Measurements from ENCODE around the gene MCEE. TPM values are rescaled to one million over a fixed set of nuclear protein-coding genes. Genes with fewer than 3 reads are reported as not detected.
"Not testable (repeated sequence)": the region's sequence is repeated elsewhere in the genome, so short reads cannot be mapped to it uniquely, and the experiment has no call there.

Gene MCEE
- total RNA-seq, result 10 to 100 TPM; 23.8 to 36.8 (median 29.3) TPM
- 10 to 100 TPM; 27.3 to 35.6 TPM for polyA plus RNA-seq
- long read RNA-seq, donor 1, transcript MCEE-201 (3 exons, 835 nt), result major isoform, 18 of 23 reads
- long read RNA-seq, donor 1, partial matches to known transcripts, result 0 of 23 reads
- long read RNA-seq, donor 1, other reads (novel, unspliced or antisense), result 4 of 23 reads
- long read RNA-seq, donor 2, transcript MCEE-201 (3 exons, 835 nt), result major isoform, 13 of 23 reads
- long read RNA-seq, donor 2, partial matches to known transcripts, result 0 of 23 reads
- long read RNA-seq, donor 2, other reads (novel, unspliced or antisense), result 10 of 23 reads
- long read RNA-seq, donor 3, transcript MCEE-201 (3 exons, 835 nt), result major isoform, 8 of 11 reads
- long read RNA-seq, donor 3, partial matches to known transcripts, result 0 of 11 reads
- long read RNA-seq, donor 3, other reads (novel, unspliced or antisense), result 3 of 11 reads

DNA sequence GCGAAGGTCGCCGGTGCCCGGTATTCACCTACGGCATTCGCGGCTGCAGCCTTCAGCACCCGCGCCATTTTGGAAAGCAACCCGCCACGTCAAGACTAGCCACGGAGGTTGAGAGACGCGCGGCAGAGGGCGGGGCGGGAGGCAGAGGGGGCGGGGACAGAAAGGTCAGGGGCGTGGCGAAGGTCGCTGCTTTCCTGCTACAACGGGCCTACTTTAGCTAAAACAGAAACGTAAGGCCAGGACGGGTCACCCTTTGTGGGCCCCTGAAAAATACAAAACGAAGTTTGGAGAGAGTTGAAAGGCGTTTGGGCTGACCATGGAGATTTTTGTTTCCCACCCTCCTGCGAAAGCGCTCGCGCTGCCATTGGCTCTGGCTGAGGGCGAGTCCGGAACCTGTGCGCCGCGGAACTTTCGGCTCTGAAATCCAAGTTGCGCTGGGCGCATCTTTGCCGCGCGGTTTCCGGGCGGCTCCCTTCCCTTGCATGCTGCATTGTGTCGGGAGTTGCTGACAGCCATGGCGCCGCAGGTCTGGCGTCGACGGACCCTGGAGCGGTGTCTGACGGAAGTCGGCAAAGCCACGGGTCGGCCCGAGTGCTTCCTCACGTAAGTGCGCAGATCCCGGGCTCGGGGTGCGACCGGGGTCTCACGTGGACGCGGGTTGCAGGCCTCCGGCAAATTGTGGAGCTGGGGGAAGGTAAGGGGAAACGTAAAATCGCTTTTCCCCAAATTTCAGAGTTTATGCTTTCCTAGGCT is at the start of gene MCEE, which contains the start of gene MPHOSPH10:
MCEE (minus strand) TSS at position 78 of the 753 bp plus-strand sequence; CDS start at position 68, 10 bp downstream.
MPHOSPH10 (plus strand) TSS at position 483 of the 753 bp plus-strand sequence; CDS start at position 515, 32 bp downstream.
- Histone ChIP-seq H3K4me3 (peak within 1 kb of the TSS; percentile 77 to 98 (median 88)), H3K4me1 (peaks cover 0 to 45% (median 26%) of the 10 kb centered on the region in 12 donors), H3K9me3 (no peaks in the 10 kb centered on the region), H3K27me3 (no peaks in the 10 kb centered on the region), H3K36me3 (peaks cover 0 to 30% (median 24%) of the 10 kb centered on the region in 9 donors), H3K27ac (peak within 1 kb of the TSS; percentile 86 to 99 (median 94))
- DNase-seq (peak; percentile 91 to 95 (median 93)), ATAC-seq (peak; percentile 97 to 98 (median 97))
- intact Hi-C loops (cut with DNase I), result loop anchor here in 1 of 10 donors (1.0 kb wide), 1 partner anchor 62 kb away; the partner anchor contains the start of gene NAGK
- no peak for TF ChIP-seq CTCF (IDR thresholded peaks at IDR 0.05)
- TF ChIP-seq POLR2A (IDR thresholded peaks at IDR 0.05), result peak in 1 of 2 donors; percentile 58
- WGBS, 4 donors, result 0 to 1% (median 0%) methylated on average over 55 to 67 of the region's 67 CpGs

GRCh38 chr2:71178836-71179235 is 48.8 kb upstream of the MCEE start:
- H3K4me1 ChIP-seq; H3K27ac ChIP-seq; H3K27me3 ChIP-seq; intact Hi-C loops (cut with DNase I); H3K9me3 ChIP-seq; H3K4me3 ChIP-seq; H3K36me3 ChIP-seq; DNase-seq; ATAC-seq: not testable (repeated sequence)
- WGBS, 4 donors, result 58 to 69% (median 66%) methylated on average over 8 of the region's 8 CpGs

DNA sequence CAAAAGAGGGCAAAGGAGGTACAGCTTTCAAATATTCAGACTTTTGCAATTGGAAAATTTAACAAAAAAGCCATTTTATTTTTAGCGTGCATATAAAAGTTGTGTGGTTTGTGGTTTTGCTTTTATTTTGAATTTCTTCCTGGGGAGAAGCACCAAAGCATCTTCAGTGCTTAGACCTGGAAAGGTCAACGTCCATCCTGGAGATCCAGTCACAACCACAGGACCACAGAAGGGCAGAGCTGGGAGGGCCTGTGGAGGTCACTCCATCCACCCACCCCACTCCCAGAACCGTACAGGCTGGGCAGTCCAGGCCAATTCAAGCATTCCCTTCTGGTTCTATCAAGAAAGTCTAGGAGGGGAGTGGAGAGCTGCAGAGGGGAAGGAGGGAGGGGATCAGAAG is 44.2 kb upstream of the MCEE start:
- WGBS, 4 donors, result 58 to 81% (median 76%) methylated on average over 3 of the region's 3 CpGs
- peaks cover 0 to 7% (median 0%) of the 10 kb centered on the region in 12 donors for H3K4me1 ChIP-seq
- ATAC-seq (no peak), DNase-seq (no peak)
- no peaks in the 10 kb centered on the region for H3K36me3 ChIP-seq
- H3K27ac ChIP-seq, result no peak overlapping the region
- no peaks in the 10 kb centered on the region for H3K9me3 ChIP-seq
- no peaks in the 10 kb centered on the region for H3K27me3 ChIP-seq
- H3K4me3 ChIP-seq, result no peak overlapping the region
- TF ChIP-seq POLR2A (IDR thresholded peaks at IDR 0.05), result no peak
- TF ChIP-seq CTCF (IDR thresholded peaks at IDR 0.05), result no peak
- intact Hi-C loops (cut with DNase I), result loop anchor here in 1 of 10 donors (5.0 kb wide), 1 partner anchor 33 kb away; no protein-coding TSS in a partner anchor

- Histone ChIP-seq H3K27ac (no peak overlapping the region), H3K36me3 (no peaks in the 10 kb centered on the region), H3K27me3 (no peaks in the 10 kb centered on the region), H3K9me3 (no peaks in the 10 kb centered on the region), H3K4me1 (peaks cover 0 to 7% (median 0%) of the 10 kb centered on the region in 12 donors), H3K4me3 (no peak overlapping the region)
- DNase-seq, result no peak
- intact Hi-C loops (cut with DNase I), result loop anchor here in 1 of 10 donors (5.0 kb wide), 1 partner anchor 34 kb away; no protein-coding TSS in a partner anchor
- ATAC-seq, result no peak
- TF ChIP-seq CTCF (IDR thresholded peaks at IDR 0.05) (no peak), POLR2A (IDR thresholded peaks at IDR 0.05) (no peak)
- WGBS, 4 donors, result 64 to 81% (median 69%) methylated on average over 1 of the region's 1 CpG
Measured at GRCh38 chr2:71173096-71173495, 43.1 kb upstream of the MCEE start.
